ENCODE data around the gene SLC39A5. TPM values are rescaled to one million over a fixed set of nuclear protein-coding genes. Genes with fewer than 3 reads are reported as not detected.

The SLC39A5 gene
- polyA plus RNA-seq (2012; ENCODE audit: insufficient read depth, insufficient read length, low read depth): 0.60 TPM

- H3K27me3 ChIP-seq: no peaks in the 10 kb centered on the region
- DNase-seq: no peak
- H3K4me1 ChIP-seq: no peaks in the 10 kb centered on the region
- H3K4me3 ChIP-seq (ENCODE audit: low read depth, low read length): no peak within 1 kb of the TSS
- no peaks in the 10 kb centered on the region for H3K36me3 ChIP-seq
- no peaks in the 10 kb centered on the region for H3K9me3 ChIP-seq
- no peak for TF ChIP-seq CTCF (IDR thresholded peaks at IDR 0.05; ENCODE audit: low read depth, low read length)
Observed at GRCh38 chr12:56229916-56230431, at the start of gene SLC39A5. Gene SLC39A5, plus strand, starts transcription at chr12:56230051. Its CDS starts 1,224 bp downstream, at chr12:56231275.

- peaks cover 37% of the 10 kb centered on the region for H3K36me3 ChIP-seq
- H3K4me3 ChIP-seq (ENCODE audit: low read depth, low read length): no peak overlapping the region
- no peaks in the 10 kb centered on the region for H3K9me3 ChIP-seq
- no peak for DNase-seq
- TF ChIP-seq CTCF (IDR thresholded peaks at IDR 0.05; ENCODE audit: low read depth, low read length): no peak
- H3K27me3 ChIP-seq: no peaks in the 10 kb centered on the region
- H3K4me1 ChIP-seq: no peaks in the 10 kb centered on the region
Observed at GRCh38 chr12:56186957-56187356, 42.9 kb upstream of the SLC39A5 start.

- DNase-seq: no peak
- Histone ChIP-seq H3K36me3 (peaks cover 29% of the 10 kb centered on the region), H3K4me1 (no peaks in the 10 kb centered on the region), H3K27me3 (no peaks in the 10 kb centered on the region), H3K9me3 (no peaks in the 10 kb centered on the region), H3K4me3 (ENCODE audit: low read depth, low read length) (peak overlapping the region; percentile 84)
- no peak for TF ChIP-seq CTCF (IDR thresholded peaks at IDR 0.05; ENCODE audit: low read depth, low read length)
Observed at GRCh38 chr12:56188131-56188777, 41.6 kb upstream of the SLC39A5 start.

- Histone ChIP-seq H3K27me3 (no peaks in the 10 kb centered on the region), H3K9me3 (no peaks in the 10 kb centered on the region), H3K4me3 (ENCODE audit: low read depth, low read length) (peak overlapping the region; percentile 84), H3K36me3 (peaks cover 24% of the 10 kb centered on the region), H3K4me1 (no peaks in the 10 kb centered on the region)
- no peak for TF ChIP-seq CTCF (IDR thresholded peaks at IDR 0.05; ENCODE audit: low read depth, low read length)
- no peak for DNase-seq
Observed at GRCh38 chr12:56188778-56189098, 41.1 kb upstream of the SLC39A5 start.

GRCh38 chr12:56189099-56189917, 40.5 kb upstream of the SLC39A5 start, which contains the start of gene SMARCC2:
Gene SMARCC2, minus strand, starts transcription at chr12:56189483. Its CDS starts 22 bp downstream, at chr12:56189461.
- TF ChIP-seq CTCF (IDR thresholded peaks at IDR 0.05; ENCODE audit: low read depth, low read length): peak; percentile 74
- peak; percentile 96 for DNase-seq
- peak within 1 kb of the TSS; percentile 92 for H3K4me3 ChIP-seq (ENCODE audit: low read depth, low read length)
- H3K4me1 ChIP-seq: no peaks in the 10 kb centered on the region
- no peaks in the 10 kb centered on the region for H3K9me3 ChIP-seq
- H3K36me3 ChIP-seq: peaks cover 18% of the 10 kb centered on the region
- no peaks in the 10 kb centered on the region for H3K27me3 ChIP-seq
